ENCODE measurements around the gene EML2. TPM values are rescaled to one million over a fixed set of nuclear protein-coding genes. Genes with fewer than 3 reads are reported as not detected.
"Not testable (repeated sequence)": the region's sequence is repeated elsewhere in the genome, so short reads cannot be mapped to it uniquely, and the experiment has no call there.

The EML2 gene
- total RNA-seq, 1 experiment from 2014 or later: 28.4 TPM

- DNase-seq (ENCODE audit: low read depth): no peak
Measured at GRCh38 chr19:45621389-45621788, 17.8 kb downstream of the EML2 start.

GRCh38 chr19:45616704-45617017, 22.5 kb downstream of the EML2 start:
- no peak for DNase-seq (ENCODE audit: low read depth)

GRCh38 chr19:45615795-45616703, 23.1 kb downstream of the EML2 start:
- peak; percentile 78 for DNase-seq (ENCODE audit: low read depth)

- not testable (repeated sequence) for DNase-seq (ENCODE audit: low read depth)
Measured at GRCh38 chr19:45615056-45615455, 24.1 kb downstream of the EML2 start.

- peak; percentile 98 for DNase-seq (ENCODE audit: low read depth)
Measured at GRCh38 chr19:45613926-45614725, 25.1 kb downstream of the EML2 start.

- DNase-seq (ENCODE audit: low read depth): no peak
Measured at GRCh38 chr19:45608948-45609347, 30.2 kb downstream of the EML2 start.

GRCh38 chr19:45607071-45608029, 31.8 kb downstream of the EML2 start:
- peak; percentile 74 for DNase-seq (ENCODE audit: low read depth)

- no peak for DNase-seq (ENCODE audit: low read depth)
Measured at GRCh38 chr19:45601524-45602374, 37.4 kb downstream of the EML2 start, which contains the start of gene GPR4. Gene GPR4, minus strand, starts transcription at chr19:45602212. Its CDS starts 10,346 bp downstream, at chr19:45591866.

GRCh38 chr19:45601115-45601514, 38.1 kb downstream of the EML2 start:
- DNase-seq (ENCODE audit: low read depth): no peak

- no peak for DNase-seq (ENCODE audit: low read depth)
Measured at GRCh38 chr19:45600340-45600885, 38.8 kb downstream of the EML2 start.

GRCh38 chr19:45599286-45599685, 39.9 kb downstream of the EML2 start:
- DNase-seq (ENCODE audit: low read depth): no peak

- no peak for DNase-seq (ENCODE audit: low read depth)
Measured at GRCh38 chr19:45598267-45599001, 40.8 kb downstream of the EML2 start.

GRCh38 chr19:45597425-45598111, 41.6 kb downstream of the EML2 start:
- DNase-seq (ENCODE audit: low read depth): no peak

GRCh38 chr19:45595814-45596213, 43.4 kb downstream of the EML2 start:
- DNase-seq (ENCODE audit: low read depth): no peak

- DNase-seq (ENCODE audit: low read depth): no peak
Measured at GRCh38 chr19:45593520-45593919, 45.7 kb downstream of the EML2 start.

GRCh38 chr19:45592366-45592765, 46.8 kb downstream of the EML2 start:
- peak; percentile 73 for DNase-seq (ENCODE audit: low read depth)

- DNase-seq (ENCODE audit: low read depth): no peak
Measured at GRCh38 chr19:45591638-45592005, 47.6 kb downstream of the EML2 start.

GRCh38 chr19:45591004-45591637, 48.1 kb downstream of the EML2 start:
- DNase-seq (ENCODE audit: low read depth): no peak
